GM23338 (cell line): ENCODE data around the gene PDE1C. TPM values are rescaled to one million over a fixed set of nuclear protein-coding genes. Genes with fewer than 3 reads are reported as not detected.

Source experiments
- ATAC-seq: fragments of 200-7000 bp; cut with Tn5 transposase; 3 replicates; pipeline ENCODE4 v1.9.1; 2020
- DNase-seq: peaks from one replicate; pipeline ENCODE4 v3.0.0-alpha.2; 2015; ENCODE audit warnings: low spot score
- H2AFZ ChIP-seq: fragments of 200-600 bp; sonication (generic); 2 replicates; pipeline ENCODE4 v1.8.0; 2016; ENCODE audit warnings: antibody characterized with exemption, mild to moderate bottlenecking, moderate library complexity
- H3F3A ChIP-seq: fragments of 200-600 bp; sonication (generic); replicated peaks from 2 replicates; pipeline ENCODE4 v1.8.0; 2017; ENCODE audit warnings: antibody characterized with exemption, mixed run types, low read depth
- H3K27ac ChIP-seq: fragments of 200-600 bp; sonication (generic); 2 replicates; pipeline ENCODE4 v1.6.1; 2016; ENCODE audit warnings: low read depth
- H3K27me3 ChIP-seq: fragments of 200-600 bp; sonication (generic); 2 replicates; pipeline ENCODE4 v1.8.0; 2016; ENCODE audit warnings: mild to moderate bottlenecking, mixed run types, moderate library complexity; ENCODE audit not compliant: insufficient read depth
- H3K36me3 ChIP-seq: fragments of 200-600 bp; sonication (generic); 2 replicates; pipeline ENCODE4 v1.8.0; 2016; ENCODE audit warnings: mild to moderate bottlenecking; ENCODE audit not compliant: insufficient read depth
- H3K4me1 ChIP-seq: fragments of 200-600 bp; sonication (generic); 2 replicates; pipeline ENCODE4 v1.8.0; 2016; ENCODE audit warnings: mild to moderate bottlenecking, moderate library complexity; ENCODE audit not compliant: insufficient read depth
- H3K4me2 ChIP-seq: fragments of 200-600 bp; sonication (generic); 2 replicates; pipeline ENCODE4 v1.7.1; 2017; ENCODE audit warnings: mixed run types
- H3K4me3 ChIP-seq: fragments of 200-600 bp; sonication (generic); 2 replicates; pipeline ENCODE4 v1.6.1; 2016; ENCODE audit warnings: mixed run types
- H3K79me2 ChIP-seq: fragments of 200-600 bp; sonication (generic); replicated peaks from 2 replicates; pipeline ENCODE4 v1.8.0; 2017; ENCODE audit warnings: mild to moderate bottlenecking; ENCODE audit not compliant: insufficient read depth
- H3K9me2 ChIP-seq: fragments of 200-600 bp; sonication (generic); 2 replicates; pipeline ENCODE4 v1.8.0; 2017; ENCODE audit not compliant: insufficient read depth
- H4K20me1 ChIP-seq: fragments of 200-600 bp; sonication (generic); replicated peaks from 2 replicates; pipeline ENCODE4 v1.8.0; 2017; ENCODE audit warnings: mild to moderate bottlenecking; ENCODE audit not compliant: insufficient read depth
- H3K27ac Mint-ChIP-seq: 2 replicates; pipeline ENCODE4 v1.8.0; 2020; ENCODE audit warnings: inconsistent platforms, mild to moderate bottlenecking, moderate library complexity, mixed read lengths
- H3K27me3 Mint-ChIP-seq: 3 replicates; pipeline ENCODE4 v1.8.0; 2022; ENCODE audit warnings: low read depth, mild to moderate bottlenecking, moderate library complexity, mixed read lengths, inconsistent platforms; ENCODE audit not compliant: insufficient read depth, poor library complexity
- H3K36me3 Mint-ChIP-seq: 3 replicates; pipeline ENCODE4 v1.8.0; 2021; ENCODE audit warnings: low read depth, mild to moderate bottlenecking, inconsistent platforms, moderate library complexity, mixed read lengths
- H3K4me1 Mint-ChIP-seq: 3 replicates; pipeline ENCODE4 v1.8.0; 2020; ENCODE audit warnings: mild to moderate bottlenecking, inconsistent platforms, mixed read lengths
- H3K4me3 Mint-ChIP-seq: 3 replicates; pipeline ENCODE4 v1.8.0; 2021; ENCODE audit warnings: moderate library complexity, mild to moderate bottlenecking, inconsistent platforms, mixed read lengths
- H3K9me3 Mint-ChIP-seq: 3 replicates; pipeline ENCODE4 v1.8.0; 2020; ENCODE audit warnings: moderate library complexity, mild to moderate bottlenecking, inconsistent platforms, mixed read lengths
- CREB1 ChIP-seq: fragments of 250-450 bp; sonication (Bioruptor Pico); IDR thresholded peaks from 2 replicates; pipeline ENCODE4 v1.5.0; 2020; ENCODE audit warnings: low read depth, mild to moderate bottlenecking, moderate library complexity
- EZH2 ChIP-seq: fragments of 200-600 bp; sonication (generic); IDR thresholded peaks from one replicate; pipeline ENCODE4 v1.8.0; 2017; ENCODE audit warnings: antibody characterized with exemption, mild to moderate bottlenecking, low read depth; ENCODE audit not compliant: unreplicated experiment
- EZH2phosphoT487 ChIP-seq: fragments of 200-600 bp; sonication (generic); IDR thresholded peaks from one replicate; pipeline ENCODE4 v1.8.1; 2018; ENCODE audit warnings: antibody characterized with exemption; ENCODE audit not compliant: unreplicated experiment
- NANOG ChIP-seq: IDR thresholded peaks from 2 replicates; pipeline ENCODE4 v1.6.1; 2016; ENCODE audit warnings: antibody characterized with exemption, borderline replicate concordance
- POLR2AphosphoS5 ChIP-seq: IDR thresholded peaks from 2 replicates; pipeline ENCODE4 v1.6.1; 2016; ENCODE audit warnings: antibody characterized with exemption, low read depth
- ZNF114 ChIP-seq: fragments of 250-450 bp; sonication (Bioruptor Pico); IDR thresholded peaks from 2 replicates; pipeline ENCODE4 v1.5.0; 2020; ENCODE audit warnings: mild to moderate bottlenecking, moderate library complexity
- ZNF331 ChIP-seq: fragments of 250-450 bp; sonication (Bioruptor Pico); IDR thresholded peaks from 2 replicates; pipeline ENCODE4 v1.5.0; 2020; ENCODE audit warnings: low read depth, mild to moderate bottlenecking, moderate library complexity
- polyA plus RNA-seq: library from polyadenylated mRNA; unstranded; fragments of >200 nt; fragmentation: Nextera tagmentation; extraction: Ambion mirVana; gene quantifications from 2 replicates; pipeline ENCODE4 v1.2.1, GENCODE V29; 2016
- total RNA-seq: library from RNA; depleted of rRNA; stranded (reverse); fragments of >200 nt; shearing (Covaris generic); gene quantifications from 2 replicates; pipeline ENCODE4 v1.2.3, GENCODE V29; 2014
- TF ChIP-seq, protein P1 (sequence below): fragments of 250-450 bp; sonication (Bioruptor Pico); IDR thresholded peaks from 2 replicates; pipeline ENCODE4 v1.5.0; 2020; ENCODE audit warnings: mild to moderate bottlenecking, moderate library complexity

Gene PDE1C
- total and polyA plus RNA-seq, 2 experiments from 2014 or later = 0.28 TPM; not detected in 1

DNA sequence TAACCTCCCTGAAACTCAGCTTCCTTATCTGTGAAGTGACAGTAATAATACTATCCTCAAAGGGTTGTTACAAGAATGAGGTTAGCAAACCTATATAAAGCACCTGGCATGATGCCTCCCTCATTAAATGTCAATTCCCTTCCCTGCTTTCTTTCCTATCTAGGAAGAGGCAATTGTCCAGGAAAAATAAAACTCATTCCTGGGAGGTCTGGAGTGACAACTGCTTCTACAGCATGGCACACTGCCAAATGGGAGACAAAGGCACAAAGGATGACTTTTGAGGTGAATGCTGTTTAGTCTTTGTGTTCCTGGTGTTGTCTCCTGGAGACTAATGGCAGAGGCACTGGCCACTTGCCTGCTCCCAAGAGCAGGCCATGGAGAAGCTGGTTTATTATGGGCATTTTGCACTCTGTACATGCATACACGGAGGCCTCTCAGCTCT, 32.2 kb upstream of the PDE1C start (continued):
- TF ChIP-seq CREB1 (no peak), NANOG (no peak), EZH2phosphoT487 (no peak), POLR2AphosphoS5 (no peak), ZNF331 (no peak)

DNA sequence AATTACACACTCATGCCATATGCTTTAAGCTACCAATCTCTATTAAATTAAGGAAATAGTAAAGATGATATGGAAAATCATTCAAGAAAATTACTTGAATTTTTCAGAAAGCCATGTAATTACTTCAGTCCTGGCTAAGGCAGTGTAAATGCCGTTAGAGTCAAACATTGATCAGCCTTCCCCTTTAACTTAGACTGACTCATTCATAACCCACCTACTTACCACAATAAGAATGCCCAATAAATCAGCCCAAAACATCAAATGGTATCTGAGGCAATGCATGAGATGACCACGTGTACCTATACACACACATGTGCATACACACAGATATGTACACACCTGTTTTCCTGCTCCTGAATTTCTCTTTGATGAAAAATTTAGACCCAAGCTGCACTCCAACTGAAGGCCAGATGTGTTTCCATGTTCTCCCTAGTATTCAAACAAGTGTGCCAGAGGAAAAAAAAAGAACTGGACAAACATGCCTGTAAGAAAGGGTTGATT, 30.2 kb upstream of the PDE1C start:
- Histone ChIP-seq H3K36me3 (no peaks in the 10 kb centered on the region), H3F3A (no peaks in the 10 kb centered on the region), H3K4me1 (no peaks in the 10 kb centered on the region), H3K9me2 (0 out of 2 replicates have a peak, but pooled peaks cover 8% of the 10 kb centered on the region), H3K4me3 (no peak overlapping the region), H4K20me1 (no peaks in the 10 kb centered on the region), H3K4me2 (no peak overlapping the region), H2AFZ (no peak overlapping the region), H3K79me2 (no peaks in the 10 kb centered on the region), H3K27me3 (no peaks in the 10 kb centered on the region), H3K27ac (no peak overlapping the region)
- DNase-seq (no peak), ATAC-seq (no peak)
- no peak overlapping the region for H3K27ac Mint-ChIP-seq
- H3K4me3 Mint-ChIP-seq = no peak overlapping the region
- H3K9me3 Mint-ChIP-seq = no peaks in the 10 kb centered on the region
- H3K27me3 Mint-ChIP-seq = peaks cover 1% of the 10 kb centered on the region
- H3K4me1 Mint-ChIP-seq = no peaks in the 10 kb centered on the region
- H3K36me3 Mint-ChIP-seq = no peaks in the 10 kb centered on the region
- TF ChIP-seq EZH2phosphoT487 (no peak), EZH2 (no peak), ZNF114 (no peak)
- TF ChIP-seq, protein P1, sequence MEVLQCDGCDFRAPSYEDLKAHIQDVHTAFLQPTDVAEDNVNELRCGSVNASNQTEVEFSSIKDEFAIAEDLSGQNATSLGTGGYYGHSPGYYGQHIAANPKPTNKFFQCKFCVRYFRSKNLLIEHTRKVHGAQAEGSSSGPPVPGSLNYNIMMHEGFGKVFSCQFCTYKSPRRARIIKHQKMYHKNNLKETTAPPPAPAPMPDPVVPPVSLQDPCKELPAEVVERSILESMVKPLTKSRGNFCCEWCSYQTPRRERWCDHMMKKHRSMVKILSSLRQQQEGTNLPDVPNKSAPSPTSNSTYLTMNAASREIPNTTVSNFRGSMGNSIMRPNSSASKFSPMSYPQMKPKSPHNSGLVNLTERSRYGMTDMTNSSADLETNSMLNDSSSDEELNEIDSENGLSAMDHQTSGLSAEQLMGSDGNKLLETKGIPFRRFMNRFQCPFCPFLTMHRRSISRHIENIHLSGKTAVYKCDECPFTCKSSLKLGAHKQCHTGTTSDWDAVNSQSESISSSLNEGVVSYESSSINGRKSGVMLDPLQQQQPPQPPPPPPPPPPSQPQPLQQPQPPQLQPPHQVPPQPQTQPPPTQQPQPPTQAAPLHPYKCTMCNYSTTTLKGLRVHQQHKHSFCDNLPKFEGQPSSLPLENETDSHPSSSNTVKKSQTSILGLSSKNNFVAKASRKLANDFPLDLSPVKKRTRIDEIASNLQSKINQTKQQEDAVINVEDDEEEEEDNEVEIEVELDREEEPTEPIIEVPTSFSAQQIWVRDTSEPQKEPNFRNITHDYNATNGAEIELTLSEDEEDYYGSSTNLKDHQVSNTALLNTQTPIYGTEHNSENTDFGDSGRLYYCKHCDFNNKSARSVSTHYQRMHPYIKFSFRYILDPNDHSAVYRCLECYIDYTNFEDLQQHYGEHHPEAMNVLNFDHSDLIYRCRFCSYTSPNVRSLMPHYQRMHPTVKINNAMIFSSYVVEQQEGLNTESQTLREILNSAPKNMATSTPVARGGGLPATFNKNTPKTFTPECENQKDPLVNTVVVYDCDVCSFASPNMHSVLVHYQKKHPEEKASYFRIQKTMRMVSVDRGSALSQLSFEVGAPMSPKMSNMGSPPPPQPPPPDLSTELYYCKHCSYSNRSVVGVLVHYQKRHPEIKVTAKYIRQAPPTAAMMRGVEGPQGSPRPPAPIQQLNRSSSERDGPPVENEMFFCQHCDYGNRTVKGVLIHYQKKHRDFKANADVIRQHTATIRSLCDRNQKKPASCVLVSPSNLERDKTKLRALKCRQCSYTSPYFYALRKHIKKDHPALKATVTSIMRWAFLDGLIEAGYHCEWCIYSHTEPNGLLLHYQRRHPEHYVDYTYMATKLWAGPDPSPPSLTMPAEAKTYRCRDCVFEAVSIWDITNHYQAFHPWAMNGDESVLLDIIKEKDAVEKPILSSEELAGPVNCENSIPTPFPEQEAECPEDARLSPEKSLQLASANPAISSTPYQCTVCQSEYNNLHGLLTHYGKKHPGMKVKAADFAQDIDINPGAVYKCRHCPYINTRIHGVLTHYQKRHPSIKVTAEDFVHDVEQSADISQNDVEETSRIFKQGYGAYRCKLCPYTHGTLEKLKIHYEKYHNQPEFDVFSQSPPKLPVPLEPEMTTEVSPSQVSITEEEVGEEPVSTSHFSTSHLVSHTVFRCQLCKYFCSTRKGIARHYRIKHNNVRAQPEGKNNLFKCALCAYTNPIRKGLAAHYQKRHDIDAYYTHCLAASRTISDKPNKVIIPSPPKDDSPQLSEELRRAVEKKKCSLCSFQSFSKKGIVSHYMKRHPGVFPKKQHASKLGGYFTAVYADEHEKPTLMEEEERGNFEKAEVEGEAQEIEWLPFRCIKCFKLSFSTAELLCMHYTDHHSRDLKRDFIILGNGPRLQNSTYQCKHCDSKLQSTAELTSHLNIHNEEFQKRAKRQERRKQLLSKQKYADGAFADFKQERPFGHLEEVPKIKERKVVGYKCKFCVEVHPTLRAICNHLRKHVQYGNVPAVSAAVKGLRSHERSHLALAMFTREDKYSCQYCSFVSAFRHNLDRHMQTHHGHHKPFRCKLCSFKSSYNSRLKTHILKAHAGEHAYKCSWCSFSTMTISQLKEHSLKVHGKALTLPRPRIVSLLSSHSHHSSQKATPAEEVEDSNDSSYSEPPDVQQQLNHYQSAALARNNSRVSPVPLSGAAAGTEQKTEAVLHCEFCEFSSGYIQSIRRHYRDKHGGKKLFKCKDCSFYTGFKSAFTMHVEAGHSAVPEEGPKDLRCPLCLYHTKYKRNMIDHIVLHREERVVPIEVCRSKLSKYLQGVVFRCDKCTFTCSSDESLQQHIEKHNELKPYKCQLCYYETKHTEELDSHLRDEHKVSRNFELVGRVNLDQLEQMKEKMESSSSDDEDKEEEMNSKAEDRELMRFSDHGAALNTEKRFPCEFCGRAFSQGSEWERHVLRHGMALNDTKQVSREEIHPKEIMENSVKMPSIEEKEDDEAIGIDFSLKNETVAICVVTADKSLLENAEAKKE = no peak
